Measurements from ENCODE around the gene NAV2.

GRCh38 chr11:19683141-19683805 lies 29.4 kb upstream of the NAV2 start:
- no peak for TF ChIP-seq CTCF (IDR thresholded peaks at IDR 0.05; ENCODE audit: low read depth, low read length)
- TF ChIP-seq MAX (IDR thresholded peaks at IDR 0.05; ENCODE audit: low read depth, low read length): no peak
- no peak for TF ChIP-seq POLR2A (IDR thresholded peaks at IDR 0.05; ENCODE audit: extremely low read depth, insufficient read length)

Data from NB4 (cell line).